Measurements from ENCODE around the gene PKIB.
"Not testable (repeated sequence)": the region's sequence is repeated elsewhere in the genome, so short reads cannot be mapped to it uniquely, and the experiment has no call there.

The PKIB gene

GRCh38 chr6:122578961-122579360 lies 31.2 kb upstream of the PKIB start:
- no peaks in the 10 kb centered on the region for H3K27me3 ChIP-seq (ENCODE audit: control insufficient read depth, insufficient read depth, low read length)
- no peaks in the 10 kb centered on the region for H3K4me1 ChIP-seq (ENCODE audit: control insufficient read depth, insufficient read depth, low read length)
- no peak overlapping the region for H3K4me3 ChIP-seq (ENCODE audit: low read depth, low read length)
- no peak overlapping the region for H3K27ac ChIP-seq (ENCODE audit: low read depth, low read length)
- peaks cover 12% of the 10 kb centered on the region for H3K9me3 ChIP-seq (ENCODE audit: control insufficient read depth, insufficient read depth, low read depth, low read length)
- H3K36me3 ChIP-seq (ENCODE audit: control insufficient read depth, insufficient read depth, low read length): peaks cover 7% of the 10 kb centered on the region; the same call in 1 of the 2 replicates
- H3K9ac ChIP-seq (ENCODE audit: low read length): no peak overlapping the region

GRCh38 chr6:122580737-122581136 lies 29.5 kb upstream of the PKIB start:
- H3K27ac ChIP-seq (ENCODE audit: low read depth, low read length): no peak overlapping the region
- H3K4me3 ChIP-seq (ENCODE audit: low read depth, low read length): no peak overlapping the region
- no peaks in the 10 kb centered on the region for H3K4me1 ChIP-seq (ENCODE audit: control insufficient read depth, insufficient read depth, low read length)
- H3K9ac ChIP-seq (ENCODE audit: low read length): no peak overlapping the region
- no peaks in the 10 kb centered on the region for H3K9me3 ChIP-seq (ENCODE audit: control insufficient read depth, insufficient read depth, low read depth, low read length)
- H3K36me3 ChIP-seq (ENCODE audit: control insufficient read depth, insufficient read depth, low read length): peaks cover 13% of the 10 kb centered on the region; the same call in 1 of the 2 replicates
- H3K27me3 ChIP-seq (ENCODE audit: control insufficient read depth, insufficient read depth, low read length): no peaks in the 10 kb centered on the region

GRCh38 chr6:122589115-122589514 lies 21.1 kb upstream of the PKIB start:
- Histone ChIP-seq H3K9ac (ENCODE audit: low read length) (no peak overlapping the region), H3K9me3 (ENCODE audit: control insufficient read depth, insufficient read depth, low read depth, low read length) (no peaks in the 10 kb centered on the region), H3K27me3 (ENCODE audit: control insufficient read depth, insufficient read depth, low read length) (no peaks in the 10 kb centered on the region), H3K27ac (ENCODE audit: low read depth, low read length) (no peak overlapping the region), H3K36me3 (ENCODE audit: control insufficient read depth, insufficient read depth, low read length) (peaks cover 14% of the 10 kb centered on the region), H3K4me1 (ENCODE audit: control insufficient read depth, insufficient read depth, low read length) (no peaks in the 10 kb centered on the region), H3K4me3 (ENCODE audit: low read depth, low read length) (no peak overlapping the region)

- Histone ChIP-seq H3K9me3 (ENCODE audit: control insufficient read depth, insufficient read depth, low read depth, low read length) (peaks cover 20% of the 10 kb centered on the region), H3K36me3 (ENCODE audit: control insufficient read depth, insufficient read depth, low read length) (peaks cover 12% of the 10 kb centered on the region)
- H3K9ac ChIP-seq (ENCODE audit: low read length); H3K27me3 ChIP-seq (ENCODE audit: control insufficient read depth, insufficient read depth, low read length); H3K4me3 ChIP-seq (ENCODE audit: low read depth, low read length); H3K4me1 ChIP-seq (ENCODE audit: control insufficient read depth, insufficient read depth, low read length); H3K27ac ChIP-seq (ENCODE audit: low read depth, low read length): not testable (repeated sequence)
These were observed 11.9 kb upstream of the PKIB start for GRCh38 chr6:122598295-122598694.

- Histone ChIP-seq H3K4me3 (ENCODE audit: low read depth, low read length) (no peak overlapping the region), H3K9ac (ENCODE audit: low read length) (no peak overlapping the region), H3K4me1 (ENCODE audit: control insufficient read depth, insufficient read depth, low read length) (peaks cover 3% of the 10 kb centered on the region; the same call in 1 of the 2 replicates), H3K27me3 (ENCODE audit: control insufficient read depth, insufficient read depth, low read length) (peaks cover 15% of the 10 kb centered on the region), H3K36me3 (ENCODE audit: control insufficient read depth, insufficient read depth, low read length) (peaks cover 14% of the 10 kb centered on the region; the same call in 1 of the 2 replicates), H3K27ac (ENCODE audit: low read depth, low read length) (no peak overlapping the region), H3K9me3 (ENCODE audit: control insufficient read depth, insufficient read depth, low read depth, low read length) (no peaks in the 10 kb centered on the region)
These were observed 5.5 kb upstream of the PKIB start for GRCh38 chr6:122604676-122605075.

GRCh38 chr6:122610690-122611455 lies 668 bp downstream of the PKIB start:
- peaks cover 38% of the 10 kb centered on the region for H3K27me3 ChIP-seq (ENCODE audit: control insufficient read depth, insufficient read depth, low read length)
- H3K36me3 ChIP-seq (ENCODE audit: control insufficient read depth, insufficient read depth, low read length): peaks cover under 1% of the 10 kb centered on the region; the same call in 1 of the 2 replicates
- peak overlapping the region; percentile 76 for H3K4me3 ChIP-seq (ENCODE audit: low read depth, low read length)
- peak overlapping the region; percentile 46 for H3K9ac ChIP-seq (ENCODE audit: low read length)
- no peak overlapping the region for H3K27ac ChIP-seq (ENCODE audit: low read depth, low read length)
- no peaks in the 10 kb centered on the region for H3K9me3 ChIP-seq (ENCODE audit: control insufficient read depth, insufficient read depth, low read depth, low read length)
- peaks cover 10% of the 10 kb centered on the region; the same call in 1 of the 2 replicates for H3K4me1 ChIP-seq (ENCODE audit: control insufficient read depth, insufficient read depth, low read length)

- Histone ChIP-seq H3K27ac (ENCODE audit: low read depth, low read length) (no peak overlapping the region), H3K4me1 (ENCODE audit: control insufficient read depth, insufficient read depth, low read length) (peaks cover 10% of the 10 kb centered on the region; the same call in 1 of the 2 replicates), H3K27me3 (ENCODE audit: control insufficient read depth, insufficient read depth, low read length) (peaks cover 38% of the 10 kb centered on the region), H3K4me3 (ENCODE audit: low read depth, low read length) (no peak overlapping the region), H3K9ac (ENCODE audit: low read length) (no peak overlapping the region), H3K36me3 (ENCODE audit: control insufficient read depth, insufficient read depth, low read length) (no peaks in the 10 kb centered on the region), H3K9me3 (ENCODE audit: control insufficient read depth, insufficient read depth, low read depth, low read length) (no peaks in the 10 kb centered on the region)
These were observed 2.6 kb downstream of the PKIB start for GRCh38 chr6:122612838-122613237.

- Histone ChIP-seq H3K4me1 (ENCODE audit: control insufficient read depth, insufficient read depth, low read length) (peaks cover 10% of the 10 kb centered on the region; the same call in 1 of the 2 replicates), H3K9ac (ENCODE audit: low read length) (no peak overlapping the region), H3K27me3 (ENCODE audit: control insufficient read depth, insufficient read depth, low read length) (peaks cover 26% of the 10 kb centered on the region), H3K27ac (ENCODE audit: low read depth, low read length) (no peak overlapping the region), H3K36me3 (ENCODE audit: control insufficient read depth, insufficient read depth, low read length) (no peaks in the 10 kb centered on the region), H3K9me3 (ENCODE audit: control insufficient read depth, insufficient read depth, low read depth, low read length) (no peaks in the 10 kb centered on the region), H3K4me3 (ENCODE audit: low read depth, low read length) (no peak overlapping the region)
These were observed 4.1 kb downstream of the PKIB start for GRCh38 chr6:122614303-122614702.

GRCh38 chr6:122615409-122615808 lies 5.2 kb downstream of the PKIB start:
- peaks cover 17% of the 10 kb centered on the region for H3K27me3 ChIP-seq (ENCODE audit: control insufficient read depth, insufficient read depth, low read length)
- 0 out of 2 replicates have a peak, but pooled peaks cover 5% of the 10 kb centered on the region for H3K4me1 ChIP-seq (ENCODE audit: control insufficient read depth, insufficient read depth, low read length)
- no peaks in the 10 kb centered on the region for H3K36me3 ChIP-seq (ENCODE audit: control insufficient read depth, insufficient read depth, low read length)
- no peak overlapping the region for H3K27ac ChIP-seq (ENCODE audit: low read depth, low read length)
- no peak overlapping the region for H3K4me3 ChIP-seq (ENCODE audit: low read depth, low read length)
- H3K9ac ChIP-seq (ENCODE audit: low read length): no peak overlapping the region
- no peaks in the 10 kb centered on the region for H3K9me3 ChIP-seq (ENCODE audit: control insufficient read depth, insufficient read depth, low read depth, low read length)

GRCh38 chr6:122616877-122617276 lies 6.7 kb downstream of the PKIB start:
- no peaks in the 10 kb centered on the region for H3K4me1 ChIP-seq (ENCODE audit: control insufficient read depth, insufficient read depth, low read length)
- H3K4me3 ChIP-seq (ENCODE audit: low read depth, low read length): no peak overlapping the region
- no peaks in the 10 kb centered on the region for H3K9me3 ChIP-seq (ENCODE audit: control insufficient read depth, insufficient read depth, low read depth, low read length)
- no peak overlapping the region for H3K27ac ChIP-seq (ENCODE audit: low read depth, low read length)
- no peak overlapping the region for H3K9ac ChIP-seq (ENCODE audit: low read length)
- peaks cover 3% of the 10 kb centered on the region; the same call in 1 of the 2 replicates for H3K27me3 ChIP-seq (ENCODE audit: control insufficient read depth, insufficient read depth, low read length)
- H3K36me3 ChIP-seq (ENCODE audit: control insufficient read depth, insufficient read depth, low read length): no peaks in the 10 kb centered on the region

GRCh38 chr6:122619309-122619708 lies 9.1 kb downstream of the PKIB start:
- H3K9ac ChIP-seq (ENCODE audit: low read length): no peak overlapping the region
- H3K27me3 ChIP-seq (ENCODE audit: control insufficient read depth, insufficient read depth, low read length): no peaks in the 10 kb centered on the region
- no peaks in the 10 kb centered on the region for H3K36me3 ChIP-seq (ENCODE audit: control insufficient read depth, insufficient read depth, low read length)
- no peaks in the 10 kb centered on the region for H3K9me3 ChIP-seq (ENCODE audit: control insufficient read depth, insufficient read depth, low read depth, low read length)
- no peak overlapping the region for H3K27ac ChIP-seq (ENCODE audit: low read depth, low read length)
- no peaks in the 10 kb centered on the region for H3K4me1 ChIP-seq (ENCODE audit: control insufficient read depth, insufficient read depth, low read length)
- no peak overlapping the region for H3K4me3 ChIP-seq (ENCODE audit: low read depth, low read length)

Data from HUES6 (cell line).